ENCODE results near the gene IGDCC3. TPM values are rescaled to one million over a fixed set of nuclear protein-coding genes. Genes with fewer than 3 reads are reported as not detected.

IGDCC3 gene
- total and polyA plus RNA-seq, 10 of the 15 experiments (the other 5 are each of a cell fraction or from before 2014, with no cell fraction given) = 0.10 to 0.20 (median 0.15) TPM; not detected in 7

- no peak for TF ChIP-seq ATF2 (IDR thresholded peaks at IDR 0.05; ENCODE audit: low read length)
- no peak for TF ChIP-seq MTA2 (IDR thresholded peaks at IDR 0.05; ENCODE audit: low read depth)
- TF ChIP-seq RCOR1 (conservative IDR thresholded peaks at IDR 0.05; ENCODE audit: low read depth, low read length) = no peak
- TF ChIP-seq, protein P1, sequence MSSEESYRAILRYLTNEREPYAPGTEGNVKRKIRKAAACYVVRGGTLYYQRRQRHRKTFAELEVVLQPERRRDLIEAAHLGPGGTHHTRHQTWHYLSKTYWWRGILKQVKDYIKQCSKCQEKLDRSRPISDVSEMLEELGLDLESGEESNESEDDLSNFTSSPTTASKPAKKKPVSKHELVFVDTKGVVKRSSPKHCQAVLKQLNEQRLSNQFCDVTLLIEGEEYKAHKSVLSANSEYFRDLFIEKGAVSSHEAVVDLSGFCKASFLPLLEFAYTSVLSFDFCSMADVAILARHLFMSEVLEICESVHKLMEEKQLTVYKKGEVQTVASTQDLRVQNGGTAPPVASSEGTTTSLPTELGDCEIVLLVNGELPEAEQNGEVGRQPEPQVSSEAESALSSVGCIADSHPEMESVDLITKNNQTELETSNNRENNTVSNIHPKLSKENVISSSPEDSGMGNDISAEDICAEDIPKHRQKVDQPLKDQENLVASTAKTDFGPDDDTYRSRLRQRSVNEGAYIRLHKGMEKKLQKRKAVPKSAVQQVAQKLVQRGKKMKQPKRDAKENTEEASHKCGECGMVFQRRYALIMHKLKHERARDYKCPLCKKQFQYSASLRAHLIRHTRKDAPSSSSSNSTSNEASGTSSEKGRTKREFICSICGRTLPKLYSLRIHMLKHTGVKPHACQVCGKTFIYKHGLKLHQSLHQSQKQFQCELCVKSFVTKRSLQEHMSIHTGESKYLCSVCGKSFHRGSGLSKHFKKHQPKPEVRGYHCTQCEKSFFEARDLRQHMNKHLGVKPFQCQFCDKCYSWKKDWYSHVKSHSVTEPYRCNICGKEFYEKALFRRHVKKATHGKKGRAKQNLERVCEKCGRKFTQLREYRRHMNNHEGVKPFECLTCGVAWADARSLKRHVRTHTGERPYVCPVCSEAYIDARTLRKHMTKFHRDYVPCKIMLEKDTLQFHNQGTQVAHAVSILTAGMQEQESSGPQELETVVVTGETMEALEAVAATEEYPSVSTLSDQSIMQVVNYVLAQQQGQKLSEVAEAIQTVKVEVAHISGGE (CRISPR knock-in tag; IDR thresholded peaks at IDR 0.05) = no peak
Measured at GRCh38 chr15:65289261-65289854, 88.4 kb downstream of the IGDCC3 start (continued).

DNA sequence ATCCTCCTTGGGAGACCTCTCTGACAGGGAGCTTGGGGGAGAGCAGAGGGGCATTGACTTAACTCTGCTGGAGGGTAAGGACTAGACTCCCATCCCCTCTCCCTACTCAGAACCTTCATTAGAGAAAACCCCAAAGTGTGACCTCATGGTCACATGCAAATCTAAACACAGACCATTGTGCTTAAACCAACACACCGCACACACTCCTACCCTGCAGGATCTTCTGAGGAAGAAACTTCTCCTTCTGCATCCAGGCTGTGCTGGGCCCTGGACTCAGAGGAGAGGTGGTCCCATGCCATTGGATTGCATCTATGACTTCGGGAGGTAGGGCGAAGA lies 90.3 kb downstream of the IGDCC3 start:
- Histone ChIP-seq H4K20me1 (ENCODE audit: control insufficient read depth, insufficient read depth) (no peaks in the 10 kb centered on the region), H3K9ac (ENCODE audit: control insufficient read depth, insufficient read depth, low read length) (peak overlapping the region; percentile 3; the same call in 1 of the 2 replicates), H3K27me3 (replicated peaks in 1 of 2; ENCODE audit: control insufficient read depth in 2 of 2, insufficient read depth in 2 of 2, low read length in 1 of 2) (no peaks in the 10 kb centered on the region), H3K9me3 (replicated peaks; ENCODE audit: control insufficient read depth, insufficient read depth, low read length) (no peaks in the 10 kb centered on the region), H3K79me2 (ENCODE audit: control insufficient read depth, insufficient read depth, low read length) (no peaks in the 10 kb centered on the region; the same call in 1 of the 2 replicates), H3K4me1 (ENCODE audit: control insufficient read depth, insufficient read depth, low read length) (peaks cover 11% of the 10 kb centered on the region), H2AFZ (ENCODE audit: control insufficient read depth, low read depth, low read length) (peak overlapping the region; percentile 86), H3K36me3 (ENCODE audit: control insufficient read depth in 2 of 2, insufficient read depth in 2 of 2, low read length in 1 of 2) (no peaks in the 10 kb centered on the region), H3K4me3 (peak overlapping the region; percentile 40; the same call in 1 of the 2 replicates), H3K4me2 (ENCODE audit: control insufficient read depth, insufficient read depth) (peak overlapping the region; percentile 72; the same call in 1 of the 2 replicates), H3K27ac (ENCODE audit: control insufficient read depth, insufficient read depth) (no peak overlapping the region)
- BruUV-seq (replicated peaks) = no TSS peak
- in situ Hi-C loops (cut with MboI) = no loop called here
- RAD21 ChIA-PET (ENCODE audit: unreplicated experiment) = interaction anchor here (1.0 to 4.0 kb wide), 8 partner anchors 12 to 153 kb away, joined by 3 to 18 read pairs (median 6); partner anchors contain the start of genes CLPX, PDCD7 and RNU5B-1
- WGBS (ENCODE audit: insufficient coverage, insufficient replicate concordance, low lambda C conversion rate, missing lambda C conversion rate) = 53% methylated on average over 3 of the region's 3 CpGs
- POLR2A ChIA-PET = interaction anchor here (0.7 to 2.9 kb wide), 8 partner anchors 8 to 882 kb away, joined by 3 to 21 read pairs (median 10); partner anchors contain the start of genes CLPX, RNU5A-1 and RNU5B-1
- CTCF ChIA-PET = interaction anchor here (0.6 to 3.8 kb wide), 14 partner anchors 9 to 454 kb away, joined by 3 to 29 read pairs (median 5); partner anchors contain the start of genes CLPX and RNU5B-1
- DNase-seq (ENCODE audit: low read depth, low spot score) = no peak
- intact Hi-C loops (cut with micrococcal nuclease; ENCODE audit: unreplicated experiment) = loop anchor here (1.0 to 2.0 kb wide), 2 partner anchors 8 to 103 kb away; partner anchors contain the start of gene CLPX
- ATAC-seq = peak; percentile 51
- FAIRE-seq = peak; percentile 27
- SMC1A ChIA-PET (ENCODE audit: uncharacterized antibody, unreplicated experiment) = interaction anchor here (0.7 to 2.3 kb wide), 6 partner anchors 9 to 254 kb away, joined by 3 to 10 read pairs (median 4); partner anchors contain the start of gene RNU5B-1
- TF ChIP-seq ATF7 (IDR thresholded peaks at IDR 0.05; ENCODE audit: low read depth) (peak; percentile 62), ZSCAN29 (IDR thresholded peaks at IDR 0.05) (no peak), EGR1 (IDR thresholded peaks at IDR 0.05; ENCODE audit: borderline replicate concordance in 1 of 2, low read depth in 2 of 2, low read length in 2 of 2) (no peak), BCL11A (IDR thresholded peaks at IDR 0.05; ENCODE audit: low read depth, low read length) (no peak), CHD2 (IDR thresholded peaks at IDR 0.05; ENCODE audit: borderline replicate concordance, low read depth, low read length) (no peak), BRCA1 (IDR thresholded peaks at IDR 0.05; ENCODE audit: low read depth, low read length) (no peak), ETV6 (conservative IDR thresholded peaks at IDR 0.05 in 1 of 2, IDR thresholded peaks at IDR 0.05 in 1 of 2; ENCODE audit: borderline replicate concordance in 1 of 2, low read depth in 1 of 2) (no peak)
- TF ChIP-seq, protein P2, sequence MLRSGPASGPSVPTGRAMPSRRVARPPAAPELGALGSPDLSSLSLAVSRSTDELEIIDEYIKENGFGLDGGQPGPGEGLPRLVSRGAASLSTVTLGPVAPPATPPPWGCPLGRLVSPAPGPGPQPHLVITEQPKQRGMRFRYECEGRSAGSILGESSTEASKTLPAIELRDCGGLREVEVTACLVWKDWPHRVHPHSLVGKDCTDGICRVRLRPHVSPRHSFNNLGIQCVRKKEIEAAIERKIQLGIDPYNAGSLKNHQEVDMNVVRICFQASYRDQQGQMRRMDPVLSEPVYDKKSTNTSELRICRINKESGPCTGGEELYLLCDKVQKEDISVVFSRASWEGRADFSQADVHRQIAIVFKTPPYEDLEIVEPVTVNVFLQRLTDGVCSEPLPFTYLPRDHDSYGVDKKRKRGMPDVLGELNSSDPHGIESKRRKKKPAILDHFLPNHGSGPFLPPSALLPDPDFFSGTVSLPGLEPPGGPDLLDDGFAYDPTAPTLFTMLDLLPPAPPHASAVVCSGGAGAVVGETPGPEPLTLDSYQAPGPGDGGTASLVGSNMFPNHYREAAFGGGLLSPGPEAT (IDR thresholded peaks at IDR 0.05; ENCODE audit: low read depth) = peak; percentile 32; the same call in 1 of the 2 replicates
- TF ChIP-seq, protein P3, sequence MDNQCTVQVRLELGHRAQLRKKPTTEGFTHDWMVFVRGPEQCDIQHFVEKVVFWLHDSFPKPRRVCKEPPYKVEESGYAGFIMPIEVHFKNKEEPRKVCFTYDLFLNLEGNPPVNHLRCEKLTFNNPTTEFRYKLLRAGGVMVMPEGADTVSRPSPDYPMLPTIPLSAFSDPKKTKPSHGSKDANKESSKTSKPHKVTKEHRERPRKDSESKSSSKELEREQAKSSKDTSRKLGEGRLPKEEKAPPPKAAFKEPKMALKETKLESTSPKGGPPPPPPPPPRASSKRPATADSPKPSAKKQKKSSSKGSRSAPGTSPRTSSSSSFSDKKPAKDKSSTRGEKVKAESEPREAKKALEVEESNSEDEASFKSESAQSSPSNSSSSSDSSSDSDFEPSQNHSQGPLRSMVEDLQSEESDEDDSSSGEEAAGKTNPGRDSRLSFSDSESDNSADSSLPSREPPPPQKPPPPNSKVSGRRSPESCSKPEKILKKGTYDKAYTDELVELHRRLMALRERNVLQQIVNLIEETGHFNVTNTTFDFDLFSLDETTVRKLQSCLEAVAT (IDR thresholded peaks at IDR 0.05) = no peak
